ENCODE results near the gene AOPEP.

DNA sequence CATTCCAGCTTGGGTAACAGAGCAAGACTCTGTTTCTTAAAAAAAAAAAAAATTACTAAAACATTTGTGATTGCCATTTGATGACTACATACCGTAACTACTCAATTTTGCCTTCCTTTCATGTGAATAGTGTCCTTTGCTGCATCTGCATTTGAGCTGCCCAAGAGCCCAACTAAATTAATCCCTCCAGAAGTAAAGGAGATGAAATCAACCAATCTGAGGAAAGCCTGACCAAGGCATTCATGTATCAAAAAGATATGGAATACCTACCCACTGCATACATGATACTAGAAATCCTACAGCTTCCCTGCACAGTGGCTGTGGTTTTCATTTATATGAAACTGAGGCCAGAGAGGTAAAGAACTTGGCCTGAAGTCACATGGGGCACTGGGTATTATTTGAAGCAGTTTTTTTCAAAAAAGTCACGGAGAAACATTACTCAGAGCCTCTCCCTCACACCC, 177.5 kb downstream of the AOPEP start:
- TF ChIP-seq CTCF (conservative IDR thresholded peaks at IDR 0.05) = no peak
- no peak for TF ChIP-seq ZFX (IDR thresholded peaks at IDR 0.05)
